Skin of body (tissue), 2 donors: ENCODE results near the gene PGK2. TPM values are rescaled to one million over a fixed set of nuclear protein-coding genes. Genes with fewer than 3 reads are reported as not detected.

Experiments
- DNase-seq: peaks from one replicate; lab custom pipeline; 2025; lab: John Stamatoyannopoulos, UW
- total RNA-seq: library from RNA; depleted of rRNA; stranded (reverse); fragments of >200 nt; gene quantifications from one replicate; pipeline ENCODE4 v1.2.3, GENCODE V29; 2014

PGK2 gene
- total RNA-seq, 1 donor from 2014 or later = not detected

DNA sequence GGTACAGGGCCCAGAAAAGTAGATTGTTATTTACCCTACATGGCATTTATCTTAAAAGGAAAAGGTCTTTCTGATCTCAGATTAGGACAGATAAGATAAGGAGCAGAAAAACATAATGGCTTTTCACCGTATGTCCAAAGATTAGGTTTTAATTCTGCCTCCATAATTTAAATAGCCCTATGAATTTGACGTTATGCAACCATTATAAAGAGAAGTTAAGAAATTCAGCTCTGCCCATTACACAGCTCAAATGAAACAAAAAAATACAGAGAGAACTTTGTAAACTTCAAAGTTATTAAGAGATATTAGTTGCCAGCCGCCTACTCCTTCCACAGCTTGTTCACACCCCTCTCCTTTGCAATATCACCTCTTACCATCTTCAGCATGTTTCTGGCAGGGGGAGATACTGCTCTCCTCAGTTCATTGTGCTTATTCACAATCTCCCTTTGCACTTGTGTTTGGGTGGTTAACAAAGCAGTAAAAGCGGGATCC is 51.0 kb downstream of the PGK2 start:
- DNase-seq = no peak

Other genes starting within 250 kb of the PGK2 start
- gene C6orf141, start 236.6 kb downstream of the PGK2 start, total RNA-seq = 7.5 TPM
- gene RHAG, start 150.4 kb downstream of the PGK2 start, total RNA-seq = 5.8 TPM
- gene CRISP2, start 73.7 kb downstream of the PGK2 start, total RNA-seq = not detected
- 7.4 TPM for gene CRISP3, start 42.9 kb downstream of the PGK2 start, total RNA-seq
- gene CRISP1, start 79.2 kb upstream of the PGK2 start, total RNA-seq = not detected
- gene DEFB114, start 176.9 kb upstream of the PGK2 start, total RNA-seq = not detected
- gene DEFB113, start 182.3 kb upstream of the PGK2 start, total RNA-seq = not detected
- not detected for gene DEFB110, start 234.7 kb upstream of the PGK2 start, total RNA-seq